ENCODE measurements around the gene GALNT9. TPM values are rescaled to one million over a fixed set of nuclear protein-coding genes. Genes with fewer than 3 reads are reported as not detected.

The GALNT9 gene
- total RNA-seq, 2 experiments from 2014 or later, result not detected

DNA sequence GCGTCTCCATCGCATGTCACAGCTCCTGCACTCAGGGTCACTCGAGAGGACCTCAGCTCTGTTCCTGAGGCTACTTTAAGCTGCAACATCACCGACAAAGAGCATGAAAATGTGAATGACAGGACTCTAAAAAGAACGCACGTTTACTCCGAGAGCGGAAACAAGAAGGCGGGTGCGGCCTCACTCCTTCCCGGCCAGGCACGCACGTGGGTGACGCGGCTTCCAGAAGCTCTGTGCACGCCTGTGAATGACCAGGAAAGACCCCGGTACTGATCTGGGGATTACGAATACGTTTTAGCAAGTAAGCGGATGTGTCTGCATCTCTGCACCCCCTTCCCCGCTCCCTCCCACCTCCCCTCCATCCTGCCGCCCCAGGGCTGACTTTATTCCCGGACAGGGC lies 15.2 kb upstream of the GALNT9 start:
- no peak for DNase-seq
- POLR2A ChIA-PET, result no interaction called here

DNA sequence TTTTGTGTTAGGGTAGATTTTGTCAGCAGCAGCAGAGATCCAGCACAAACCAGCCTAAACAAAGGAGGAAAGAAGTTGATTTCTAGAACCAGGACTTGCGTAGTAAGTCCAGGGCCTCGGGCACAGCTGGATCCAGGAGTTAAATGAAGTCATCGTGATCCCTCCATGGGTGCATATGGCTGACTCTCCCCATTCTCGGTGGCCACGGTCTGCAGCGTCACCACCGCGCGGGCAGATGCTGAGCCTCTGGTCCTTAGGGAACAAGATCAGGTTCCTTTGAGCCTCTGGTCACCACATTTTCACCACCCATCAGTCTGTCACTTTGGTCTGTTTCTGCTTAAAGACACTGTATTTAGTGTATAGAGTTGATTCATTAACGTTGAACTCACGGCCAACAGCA lies 14.8 kb upstream of the GALNT9 start:
- no peak for DNase-seq

More for the DNA sequence above, 15.2 kb upstream of the GALNT9 start:
- Mint-ChIP-seq H3K9me3 (peaks cover 7% of the 10 kb centered on the region), H3K27me3 (peaks cover 16% of the 10 kb centered on the region), H3K36me3 (ENCODE audit: low read depth) (no peaks in the 10 kb centered on the region), H3K4me1 (peaks cover 2% of the 10 kb centered on the region), H3K4me3 (no peak overlapping the region), H3K27ac (no peak overlapping the region)
- CTCF ChIA-PET, result no interaction called here

DNA sequence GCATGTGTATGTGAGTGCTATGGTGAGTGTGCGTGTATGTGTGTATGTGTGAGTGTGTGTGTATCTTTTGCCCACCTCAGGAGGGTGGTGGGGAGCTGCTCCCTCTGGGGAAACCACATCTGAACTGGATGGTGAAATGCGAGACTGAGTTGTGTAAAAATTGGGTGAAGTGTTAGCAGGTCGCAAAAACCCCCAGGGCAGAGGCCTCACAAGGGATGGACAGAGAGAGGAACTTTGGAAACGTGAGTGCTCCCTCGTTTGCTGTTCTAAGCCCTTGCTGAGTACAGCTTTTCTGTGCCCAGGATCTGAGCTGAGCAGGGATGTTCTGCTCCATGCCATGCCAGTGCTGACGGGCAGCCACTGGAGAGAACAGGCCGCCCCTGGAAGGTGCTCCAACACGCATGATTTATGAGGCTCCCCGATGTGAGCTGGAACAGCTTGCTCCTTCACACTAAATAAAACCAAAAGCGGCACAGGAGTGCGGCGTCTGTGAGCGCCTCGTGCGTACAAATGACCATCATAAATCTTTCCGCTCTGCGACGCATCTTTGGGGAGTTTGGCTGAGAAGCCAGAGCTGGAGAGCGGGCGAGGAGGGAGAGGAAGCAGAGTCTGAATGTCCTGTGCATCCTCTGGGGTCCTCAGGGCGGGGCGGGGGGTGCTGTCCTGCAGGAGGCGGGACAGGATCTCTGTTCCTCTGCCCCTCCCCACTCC lies 14.1 kb upstream of the GALNT9 start:
- DNase-seq, result no peak
- POLR2A ChIA-PET, result no interaction called here
- Mint-ChIP-seq H3K27ac (no peak overlapping the region), H3K36me3 (ENCODE audit: low read depth) (no peaks in the 10 kb centered on the region), H3K4me3 (no peak overlapping the region), H3K4me1 (peaks cover 2% of the 10 kb centered on the region), H3K27me3 (peaks cover 16% of the 10 kb centered on the region), H3K9me3 (peaks cover 7% of the 10 kb centered on the region)
- CTCF ChIA-PET, result no interaction called here

More for the DNA sequence above, 14.8 kb upstream of the GALNT9 start:
- no peak overlapping the region for H3K4me3 Mint-ChIP-seq
- CTCF ChIA-PET, result no interaction called here
- H3K36me3 Mint-ChIP-seq (ENCODE audit: low read depth), result no peaks in the 10 kb centered on the region
- H3K27me3 Mint-ChIP-seq, result peaks cover 16% of the 10 kb centered on the region
- peaks cover 2% of the 10 kb centered on the region for H3K4me1 Mint-ChIP-seq
- peaks cover 7% of the 10 kb centered on the region for H3K9me3 Mint-ChIP-seq
- H3K27ac Mint-ChIP-seq, result no peak overlapping the region
- POLR2A ChIA-PET, result no interaction called here

DNA sequence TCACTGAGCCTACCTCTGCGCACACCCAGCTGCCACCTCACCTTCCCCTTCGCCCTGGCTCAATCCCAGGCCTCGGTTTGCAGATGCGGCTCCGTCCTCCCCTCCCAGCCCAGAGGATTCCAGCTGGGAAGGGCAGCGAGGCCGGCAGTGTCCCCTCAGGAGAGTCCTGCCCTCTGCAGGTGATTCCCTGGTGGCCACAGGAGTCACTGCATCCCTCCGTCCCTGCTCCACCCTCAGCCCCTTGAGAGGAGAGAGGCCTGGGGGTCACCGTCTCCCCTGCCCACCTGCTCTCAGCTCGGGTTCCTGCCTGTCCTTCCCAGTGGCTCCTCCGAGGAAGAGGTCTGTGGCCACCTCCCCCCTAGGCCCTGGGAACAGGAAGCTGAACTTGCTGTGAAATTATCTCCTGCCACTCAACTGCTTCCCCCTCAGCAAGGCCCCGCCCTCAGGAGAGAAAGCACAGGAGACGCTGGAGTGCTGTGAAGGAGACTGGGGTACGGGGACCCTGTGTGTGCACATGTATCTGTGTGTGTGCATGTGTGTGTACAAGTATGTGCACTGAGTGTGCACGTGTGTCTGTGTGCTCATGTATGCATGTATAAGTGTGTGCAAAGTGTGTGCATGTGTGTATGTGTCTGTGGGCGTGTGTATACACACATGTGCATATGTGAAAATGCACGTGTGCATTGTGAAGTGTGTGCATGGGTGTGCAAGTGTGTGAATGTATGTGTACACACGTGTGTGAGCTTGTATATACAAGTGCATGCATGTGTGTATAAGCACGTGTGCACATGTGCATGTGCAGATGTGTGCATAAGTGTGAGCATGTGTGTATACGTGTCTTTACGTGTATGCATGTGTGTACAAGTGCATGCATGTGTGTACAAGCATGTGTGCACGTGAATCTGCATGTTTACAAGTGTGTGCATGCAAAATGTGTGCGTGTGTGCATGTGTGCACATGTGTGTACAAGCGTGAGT lies 13.2 kb upstream of the GALNT9 start:
- H3K27me3 Mint-ChIP-seq, result peaks cover 16% of the 10 kb centered on the region
- POLR2A ChIA-PET, result no interaction called here

DNA sequence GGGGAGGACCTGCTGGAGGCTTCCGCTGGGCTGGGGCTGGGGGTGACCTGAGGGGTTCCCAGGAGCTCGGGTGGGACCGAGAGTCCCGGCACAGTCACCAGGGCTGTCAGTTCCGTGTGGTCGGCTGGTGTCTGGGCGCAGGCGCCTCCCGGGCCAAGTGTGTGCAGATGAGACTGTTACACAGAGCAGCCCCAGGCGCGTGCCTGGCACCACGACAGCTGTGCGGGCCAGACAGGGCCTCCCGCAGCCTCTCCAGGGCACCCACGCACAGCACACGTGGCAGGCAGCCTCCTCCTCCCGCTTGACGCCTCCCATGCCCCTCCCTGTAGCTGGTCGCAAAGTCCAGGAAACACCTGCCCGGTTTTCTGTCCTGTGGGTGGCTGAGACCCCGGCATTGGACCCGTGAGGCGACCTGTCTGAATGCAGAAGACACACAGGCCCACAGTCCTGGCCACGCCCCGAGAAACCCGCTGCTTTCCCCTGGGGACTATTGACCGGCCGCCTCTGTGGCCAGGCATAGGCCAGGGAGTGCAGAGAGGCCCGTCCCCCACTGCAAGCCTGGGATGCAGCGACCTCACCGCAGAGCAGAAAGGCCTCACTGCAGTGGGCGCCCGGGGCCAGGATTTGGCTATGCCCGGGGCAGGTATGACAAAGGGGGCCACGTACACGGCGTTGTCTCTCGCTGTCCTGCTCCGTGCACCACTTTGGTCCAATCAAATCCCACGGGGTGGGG lies 12.1 kb upstream of the GALNT9 start:
- Mint-ChIP-seq H3K4me1 (peaks cover 2% of the 10 kb centered on the region), H3K36me3 (ENCODE audit: low read depth) (no peaks in the 10 kb centered on the region), H3K9me3 (peaks cover 7% of the 10 kb centered on the region), H3K27me3 (peaks cover 16% of the 10 kb centered on the region), H3K4me3 (no peak overlapping the region), H3K27ac (no peak overlapping the region)
- no peak for DNase-seq
- ChIA-PET CTCF (no interaction called here), POLR2A (no interaction called here)

More for the DNA sequence above, 13.2 kb upstream of the GALNT9 start:
- no peak for DNase-seq
- H3K9me3 Mint-ChIP-seq, result peaks cover 7% of the 10 kb centered on the region
- no peak overlapping the region for H3K27ac Mint-ChIP-seq
- H3K4me3 Mint-ChIP-seq, result no peak overlapping the region
- peaks cover 2% of the 10 kb centered on the region for H3K4me1 Mint-ChIP-seq
- H3K36me3 Mint-ChIP-seq (ENCODE audit: low read depth), result no peaks in the 10 kb centered on the region
- CTCF ChIA-PET, result no interaction called here

DNA sequence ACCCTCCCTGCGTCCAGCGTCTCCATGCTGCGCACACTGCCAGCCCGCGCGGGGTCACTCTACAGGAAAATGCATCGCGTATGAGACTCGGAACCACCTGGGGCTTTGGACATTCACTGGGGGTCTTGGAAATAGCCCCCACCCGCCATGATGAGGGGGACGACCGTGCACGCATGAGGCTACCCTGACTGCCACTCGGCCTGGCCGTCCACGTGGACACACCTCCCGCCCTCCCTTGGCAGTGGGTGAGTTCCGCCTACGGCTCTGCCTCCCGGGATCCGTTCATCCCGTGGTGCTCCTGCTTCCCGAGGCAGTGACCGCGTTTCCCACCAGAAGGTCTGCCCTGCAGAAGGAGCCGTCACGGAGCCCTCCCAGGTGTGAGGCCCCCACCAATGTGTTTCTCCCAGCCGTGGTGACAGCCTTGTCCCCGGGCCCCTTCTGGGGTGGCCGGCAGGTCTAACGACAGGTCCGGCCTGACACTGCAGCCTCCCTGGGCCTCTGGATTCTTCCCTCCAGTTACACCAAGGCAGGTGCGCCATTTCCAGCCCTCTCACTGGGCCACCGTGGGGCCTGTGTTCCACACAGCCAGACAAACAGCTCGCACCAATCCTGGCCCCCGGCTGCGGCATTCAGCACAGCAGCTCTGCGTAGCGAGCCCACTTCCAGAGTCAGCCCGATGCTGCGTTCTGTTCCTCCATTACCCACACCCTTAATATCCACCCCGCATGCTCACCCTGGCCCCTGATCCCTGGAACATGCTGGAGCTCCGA lies 11.1 kb upstream of the GALNT9 start:
- Mint-ChIP-seq H3K27ac (no peak overlapping the region), H3K36me3 (ENCODE audit: low read depth) (no peaks in the 10 kb centered on the region), H3K9me3 (peaks cover 9% of the 10 kb centered on the region), H3K4me1 (peaks cover 2% of the 10 kb centered on the region), H3K4me3 (no peak overlapping the region), H3K27me3 (peaks cover 16% of the 10 kb centered on the region)
- no peak for DNase-seq
- POLR2A ChIA-PET, result no interaction called here
- CTCF ChIA-PET, result no interaction called here

DNA sequence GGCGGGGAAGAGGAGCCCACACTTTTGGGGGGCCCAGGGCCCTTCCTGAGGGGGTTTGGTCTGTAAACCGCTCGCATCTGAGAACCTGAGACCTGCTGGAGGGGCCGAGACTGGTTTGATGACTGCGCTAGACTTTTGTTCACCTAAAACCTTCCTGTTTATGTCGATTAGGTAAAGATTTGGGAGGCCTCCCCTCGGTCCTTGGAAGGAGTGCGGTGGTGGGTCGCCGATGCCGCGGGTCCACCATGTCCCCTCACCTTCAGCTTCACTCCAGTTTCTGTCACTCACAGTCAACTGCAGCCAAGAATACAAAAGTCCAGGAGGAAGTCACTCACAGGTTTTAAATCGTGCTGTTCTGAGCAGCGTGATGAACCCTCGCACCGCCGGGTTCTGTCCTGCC lies 10.5 kb upstream of the GALNT9 start:
- H3K9me3 Mint-ChIP-seq, result peaks cover 12% of the 10 kb centered on the region
- H3K27ac Mint-ChIP-seq, result no peak overlapping the region
- no peak for DNase-seq
- H3K4me3 Mint-ChIP-seq, result no peak overlapping the region
- peaks cover 2% of the 10 kb centered on the region for H3K4me1 Mint-ChIP-seq
- ChIA-PET CTCF (interaction anchor here (0.6 kb wide), 1 partner anchor 353 kb away, joined by 4 read pairs; no protein-coding TSS in a partner anchor), POLR2A (no interaction called here)
- H3K27me3 Mint-ChIP-seq, result peaks cover 16% of the 10 kb centered on the region
- H3K36me3 Mint-ChIP-seq (ENCODE audit: low read depth), result no peaks in the 10 kb centered on the region

DNA sequence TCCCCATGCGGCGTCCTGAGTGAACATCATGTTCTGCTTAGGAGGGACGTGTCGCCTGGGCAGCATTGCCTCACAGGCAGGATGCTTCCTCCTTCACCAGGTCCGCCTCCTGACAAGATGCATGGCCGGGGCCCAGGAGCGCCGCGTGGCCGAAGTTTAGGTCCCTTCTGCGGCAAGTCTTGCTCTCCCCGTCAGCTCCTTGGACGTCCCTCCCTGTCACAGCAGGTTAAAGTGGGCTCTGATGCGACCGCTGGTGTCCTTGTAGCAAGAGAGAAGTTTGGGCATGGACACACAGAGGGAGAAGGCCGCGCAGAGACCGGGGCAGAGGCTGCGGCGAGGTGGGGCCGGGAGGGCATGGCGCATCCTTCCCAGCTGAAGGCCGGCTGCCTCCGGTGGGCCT lies 9.4 kb upstream of the GALNT9 start:
- no peaks in the 10 kb centered on the region for H3K36me3 Mint-ChIP-seq (ENCODE audit: low read depth)
- ChIA-PET POLR2A (no interaction called here), CTCF (no interaction called here)
- no peak overlapping the region for H3K4me3 Mint-ChIP-seq
- H3K27ac Mint-ChIP-seq, result no peak overlapping the region
- H3K9me3 Mint-ChIP-seq, result peaks cover 12% of the 10 kb centered on the region
- DNase-seq, result no peak
- H3K27me3 Mint-ChIP-seq, result peaks cover 13% of the 10 kb centered on the region
- H3K4me1 Mint-ChIP-seq, result peaks cover 2% of the 10 kb centered on the region

DNA sequence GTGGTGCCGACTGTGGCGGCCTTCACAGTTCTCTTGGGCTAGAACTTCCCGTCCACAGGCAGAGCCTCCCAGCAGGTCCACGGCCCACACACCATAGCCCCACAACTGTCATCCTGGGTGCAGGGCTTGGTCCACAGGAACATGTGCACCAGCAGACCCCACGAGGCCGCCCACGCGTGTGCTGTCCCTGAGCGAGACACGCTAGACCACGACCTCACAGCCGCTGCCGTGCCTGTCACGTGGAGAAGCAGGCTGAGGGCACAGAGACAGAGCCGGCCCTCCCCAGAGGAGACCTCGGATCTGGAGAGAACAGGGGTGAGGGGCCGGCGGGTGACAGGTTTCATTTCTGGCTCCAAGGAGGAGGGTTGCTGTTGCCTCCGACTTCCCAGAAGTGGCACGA lies 8.9 kb upstream of the GALNT9 start:
- no peak overlapping the region for H3K4me3 Mint-ChIP-seq
- ChIA-PET POLR2A (no interaction called here), CTCF (no interaction called here)
- H3K36me3 Mint-ChIP-seq (ENCODE audit: low read depth), result no peaks in the 10 kb centered on the region
- peaks cover 9% of the 10 kb centered on the region for H3K27me3 Mint-ChIP-seq
- H3K4me1 Mint-ChIP-seq, result peaks cover 2% of the 10 kb centered on the region
- DNase-seq, result no peak
- no peak overlapping the region for H3K27ac Mint-ChIP-seq
- peaks cover 12% of the 10 kb centered on the region for H3K9me3 Mint-ChIP-seq

DNA sequence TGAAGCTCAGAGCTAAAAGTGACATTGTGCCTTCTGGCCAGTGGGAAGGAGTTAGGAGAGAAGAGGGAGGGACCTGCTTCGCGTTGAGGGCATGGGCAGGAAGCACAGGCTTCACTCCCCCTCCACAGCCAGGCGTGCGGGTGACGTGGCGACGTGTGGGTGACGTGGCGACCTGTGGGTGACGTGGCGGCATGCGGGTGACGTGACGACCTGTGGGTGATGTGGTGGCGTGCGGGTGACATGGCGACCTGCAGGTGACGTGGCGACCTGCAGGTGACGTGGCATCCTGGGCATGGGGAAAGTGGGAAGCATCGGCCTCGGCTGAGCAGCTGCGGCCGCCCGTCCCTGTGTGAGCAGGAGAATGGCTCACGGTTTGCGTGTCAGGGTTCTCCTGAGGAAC lies 8.2 kb upstream of the GALNT9 start:
- DNase-seq, result no peak
- H3K27me3 Mint-ChIP-seq, result peaks cover 2% of the 10 kb centered on the region
- ChIA-PET POLR2A (no interaction called here), CTCF (no interaction called here)
- H3K9me3 Mint-ChIP-seq, result peaks cover 5% of the 10 kb centered on the region
- no peak overlapping the region for H3K27ac Mint-ChIP-seq
- H3K4me3 Mint-ChIP-seq, result no peak overlapping the region
- H3K36me3 Mint-ChIP-seq (ENCODE audit: low read depth), result no peaks in the 10 kb centered on the region
- H3K4me1 Mint-ChIP-seq, result no peaks in the 10 kb centered on the region

DNA sequence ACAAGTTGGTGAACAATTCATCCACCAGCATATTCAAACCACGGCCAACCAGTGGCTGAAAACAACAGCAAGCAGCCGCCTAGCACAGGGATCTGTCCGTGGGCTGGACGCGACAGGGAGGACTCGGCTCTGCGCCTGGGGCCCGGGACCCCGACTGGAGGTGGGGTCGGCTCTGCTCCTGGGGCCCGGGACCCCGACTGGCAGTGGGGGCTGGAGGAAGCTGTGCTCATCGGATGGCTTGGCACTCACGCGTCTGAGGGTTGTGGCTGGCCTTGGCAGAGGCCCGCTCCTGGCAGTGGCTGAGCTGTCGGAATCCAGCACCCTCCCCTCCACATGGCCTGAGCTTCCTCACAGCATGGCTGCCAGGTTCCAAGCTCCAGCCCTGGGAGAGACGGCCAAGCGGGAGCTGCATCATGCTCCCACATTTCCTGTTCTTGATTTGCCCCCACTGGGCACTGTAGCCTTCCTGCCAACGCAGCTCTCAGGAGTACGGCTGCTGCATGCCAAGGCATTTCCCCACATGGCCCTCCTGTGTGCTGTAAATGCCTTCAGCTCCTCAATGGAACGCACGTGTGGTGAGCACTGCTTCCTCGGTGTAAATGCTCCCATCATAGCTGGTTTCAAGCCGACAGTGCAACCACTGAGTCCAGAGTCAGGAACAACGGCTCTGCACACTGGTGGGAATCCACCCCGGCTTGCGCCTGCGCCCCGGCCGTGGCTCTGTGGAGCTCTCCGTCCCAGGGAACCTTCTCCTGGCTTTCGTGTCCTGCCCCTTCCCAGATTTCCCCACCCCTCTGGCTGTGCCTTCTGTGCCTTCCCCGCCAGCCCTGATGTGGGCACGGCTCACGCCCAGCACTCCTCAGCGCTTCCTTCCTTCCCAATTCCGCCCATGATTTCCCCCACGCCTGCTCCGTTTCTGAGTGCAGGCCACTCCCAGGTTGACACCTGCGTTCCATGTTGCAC lies 7.3 kb upstream of the GALNT9 start:
- Mint-ChIP-seq H3K27me3 (peaks cover 2% of the 10 kb centered on the region), H3K27ac (no peak overlapping the region), H3K36me3 (ENCODE audit: low read depth) (no peaks in the 10 kb centered on the region), H3K4me3 (no peak overlapping the region), H3K9me3 (peaks cover 4% of the 10 kb centered on the region), H3K4me1 (no peaks in the 10 kb centered on the region)
- ChIA-PET CTCF (no interaction called here), POLR2A (no interaction called here)
- DNase-seq, result no peak

All from activated CD4-positive, alpha-beta T cell treated with anti-CD3 and anti-CD28 coated beads, Interleukin-2, amount 10 ng/mL, durations not matched to agents 7 days and 5 days (primary cell).